Renal cortical epithelial cell (primary cell): ENCODE measurements around the gene CORIN. TPM values are rescaled to one million over a fixed set of nuclear protein-coding genes. Genes with fewer than 3 reads are reported as not detected.

Experiments used
- DNase-seq: peaks from one replicate; pipeline ENCODE4 v3.0.0-alpha.2; 2011; ENCODE audit warnings: low read depth
- total RNA-seq: library from RNA; depleted of rRNA; stranded (reverse); fragments of >200 nt; gene quantifications from 2 replicates; pipeline ENCODE4 v1.2.3, GENCODE V29; 2014

Gene CORIN
- total RNA-seq, result 0.15 TPM in 1 of 2 replicates, not detected in the other

DNA sequence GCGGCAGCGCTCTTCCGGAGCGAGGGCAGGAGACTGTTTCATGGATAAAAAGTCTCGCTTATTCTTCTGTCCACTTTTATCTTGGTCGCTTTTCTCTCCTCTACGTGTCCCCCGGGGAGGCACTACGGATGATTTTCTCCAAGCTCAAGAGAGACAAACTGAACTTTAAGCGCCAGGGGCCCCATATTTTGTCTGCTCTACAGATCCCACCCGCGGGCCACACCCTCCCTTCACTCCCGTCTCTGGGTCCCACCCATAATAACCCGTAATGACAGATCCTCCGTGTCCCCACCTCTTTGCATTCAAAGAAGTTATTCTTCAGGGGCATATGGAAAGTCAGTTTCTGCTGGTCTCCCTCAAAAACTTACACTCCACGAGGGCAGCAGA is at the start of gene CORIN:
CORIN (minus strand) TSS at position 160 of the 387 bp plus-strand sequence; CDS start at position 42, 118 bp downstream.
- DNase-seq, result no peak

GRCh38 chr4:47882228-47882627 is 44.4 kb upstream of the CORIN start:
- no peak for DNase-seq

DNA sequence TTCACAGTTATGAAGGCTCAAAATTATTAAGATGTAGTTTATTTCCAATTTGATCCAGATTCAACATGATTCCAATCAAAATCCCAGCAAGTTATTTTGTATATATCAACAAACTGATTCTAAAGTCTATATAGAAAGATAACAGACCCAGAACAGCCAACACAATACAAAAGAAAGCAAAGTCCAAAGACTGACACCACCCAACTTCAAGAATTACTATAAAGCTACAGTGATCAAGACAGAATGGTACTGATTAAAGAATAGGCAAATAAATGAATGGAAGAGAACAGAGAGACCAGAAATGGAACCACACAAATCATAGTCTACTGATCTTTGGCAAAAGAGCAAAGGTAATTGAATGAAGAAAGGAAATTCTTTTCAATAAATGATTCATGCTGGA is 41.6 kb upstream of the CORIN start:
- no peak for DNase-seq

- peak; percentile 4 for DNase-seq
Measured at GRCh38 chr4:47876784-47877546, 39.1 kb upstream of the CORIN start.

DNA sequence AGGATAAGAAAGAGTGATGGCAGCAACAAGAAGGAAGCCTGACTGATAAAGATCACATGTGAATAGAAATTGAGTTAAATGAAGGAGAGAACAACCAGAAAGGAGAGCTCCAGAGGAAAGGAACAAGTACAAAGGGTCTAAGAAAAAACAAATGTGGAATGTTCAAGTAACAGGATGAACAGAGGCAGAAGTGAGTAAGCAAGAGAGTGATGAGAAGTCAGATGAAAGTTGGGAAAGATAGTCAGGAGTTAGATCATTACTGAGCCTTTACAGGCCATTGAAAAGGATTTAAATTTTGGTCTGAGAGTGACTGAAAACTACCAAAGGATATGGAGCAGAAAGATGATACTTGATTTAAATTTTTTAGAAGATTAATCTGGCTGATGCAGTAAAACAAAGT is 38.4 kb upstream of the CORIN start:
- no peak for DNase-seq

- DNase-seq, result no peak
Measured at GRCh38 chr4:47873877-47874541, 36.1 kb upstream of the CORIN start.

GRCh38 chr4:47863486-47863885 is 25.6 kb upstream of the CORIN start:
- DNase-seq, result no peak

DNA sequence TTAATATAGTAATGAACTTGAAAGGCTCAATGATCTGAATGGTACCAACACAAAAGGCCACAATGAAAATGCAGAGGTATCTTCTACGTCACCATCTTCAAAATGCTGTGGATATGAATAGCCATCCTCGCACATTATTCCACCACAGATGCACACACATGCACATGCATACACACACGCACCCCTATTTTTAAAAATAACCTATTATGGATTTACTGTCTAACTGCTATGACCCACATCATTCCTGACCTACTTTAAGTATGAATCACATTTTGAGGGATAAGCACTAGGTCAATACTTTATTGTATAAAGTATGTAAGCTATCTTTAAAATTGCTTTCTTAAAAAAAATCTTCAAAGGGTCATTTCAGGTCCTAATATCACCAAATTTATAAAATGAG is 24.4 kb upstream of the CORIN start:
- DNase-seq, result no peak

- DNase-seq, result no peak
Measured at GRCh38 chr4:47860305-47860704, 22.4 kb upstream of the CORIN start.

- DNase-seq, result no peak
Measured at GRCh38 chr4:47858006-47858405, 20.1 kb upstream of the CORIN start.

DNA sequence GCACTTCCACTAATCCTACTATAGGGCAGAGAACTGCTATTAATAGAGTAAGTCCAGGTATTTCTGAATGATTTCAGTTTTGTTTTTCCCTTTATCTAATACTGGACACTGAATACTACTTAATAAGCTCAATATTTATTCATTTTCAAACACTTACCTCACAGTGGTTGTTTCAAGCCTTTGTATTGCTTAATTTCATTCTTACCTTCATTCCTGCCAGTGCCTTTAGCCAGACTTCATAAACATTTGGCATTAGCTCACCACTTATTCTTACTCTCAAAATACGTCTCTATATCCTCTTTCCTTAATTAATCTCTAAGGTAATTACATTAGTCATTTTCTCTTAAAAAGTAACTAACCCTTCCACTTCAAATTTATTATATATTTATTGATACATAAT is 18.8 kb upstream of the CORIN start:
- no peak for DNase-seq

DNA sequence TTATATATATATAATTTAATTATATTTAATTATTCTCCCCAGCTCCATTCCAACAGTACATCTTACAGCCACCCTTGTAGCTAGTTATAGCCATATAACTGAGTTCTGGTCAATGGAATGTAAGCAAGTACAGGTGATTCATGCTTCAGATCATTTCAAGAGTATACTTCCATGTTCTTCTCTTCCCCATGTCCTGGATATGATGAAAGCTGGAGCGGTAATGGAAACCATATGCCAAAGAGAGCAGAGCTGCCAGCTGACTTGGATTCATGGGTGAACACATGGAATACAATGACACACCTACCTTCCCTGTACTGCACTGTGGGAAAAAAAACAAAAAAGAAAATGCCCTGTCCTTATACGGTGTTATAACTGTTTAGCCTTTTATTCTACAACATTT is 17.5 kb upstream of the CORIN start:
- no peak for DNase-seq

DNA sequence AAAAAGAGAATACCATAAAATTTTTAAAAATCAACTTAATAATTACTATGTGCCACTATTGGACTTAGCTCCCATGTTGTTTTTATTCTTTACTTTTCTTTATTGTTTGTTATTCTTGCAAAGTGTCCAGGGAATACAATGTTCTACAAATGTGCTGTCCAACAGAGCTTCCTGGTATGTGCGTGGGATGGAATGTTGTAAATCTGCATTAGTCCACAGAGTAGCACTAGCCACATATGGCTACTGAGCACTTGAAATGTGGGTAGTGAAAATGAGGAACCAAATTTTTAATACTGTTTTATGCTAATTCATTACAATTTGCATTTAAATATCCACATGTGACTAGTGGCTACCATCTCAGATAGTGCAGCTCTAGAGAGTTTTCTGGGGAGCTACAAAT is 14.3 kb upstream of the CORIN start:
- peak; percentile 79 for DNase-seq

GRCh38 chr4:47849466-47849865 is 11.6 kb upstream of the CORIN start:
- DNase-seq, result no peak

- DNase-seq, result no peak
Measured at GRCh38 chr4:47848041-47848440, 10.2 kb upstream of the CORIN start.

DNA sequence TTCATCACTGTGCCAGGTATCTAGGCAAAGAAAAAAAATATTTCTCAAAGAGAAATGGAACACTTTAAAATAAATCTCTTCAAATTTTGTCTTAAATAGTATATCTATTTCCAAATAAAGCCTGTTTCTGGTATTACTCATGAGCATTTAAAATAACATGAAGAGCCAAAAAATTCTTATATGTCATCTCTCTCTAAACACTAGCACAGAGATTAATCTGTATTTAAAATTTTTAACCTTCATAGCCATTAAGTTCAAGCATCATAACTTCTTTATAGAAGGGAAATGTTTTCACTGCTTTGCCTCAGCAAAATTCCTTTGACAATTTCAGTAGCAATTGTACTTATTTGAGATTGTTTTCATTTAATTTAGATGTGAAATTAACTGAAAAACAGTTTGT is 5.1 kb upstream of the CORIN start:
- no peak for DNase-seq

DNA sequence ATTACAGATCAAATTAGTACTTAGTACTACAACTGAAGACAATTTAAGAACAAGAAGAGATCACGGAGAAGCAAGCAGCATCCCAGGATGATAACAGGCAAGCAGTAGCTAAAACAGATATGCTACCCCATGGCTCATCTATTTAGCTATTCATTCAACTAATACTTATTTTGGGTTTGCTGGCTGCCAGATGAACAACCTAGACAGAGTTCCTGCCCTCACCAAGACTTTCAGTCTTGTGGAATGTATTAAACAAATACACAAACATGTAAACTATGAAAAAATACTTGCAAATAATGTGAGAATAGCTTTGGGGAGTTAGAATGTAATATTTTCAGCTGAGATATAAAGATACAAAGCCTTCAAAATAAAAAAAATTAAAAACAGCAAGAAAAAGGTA is 2.4 kb upstream of the CORIN start:
- DNase-seq, result no peak

DNA sequence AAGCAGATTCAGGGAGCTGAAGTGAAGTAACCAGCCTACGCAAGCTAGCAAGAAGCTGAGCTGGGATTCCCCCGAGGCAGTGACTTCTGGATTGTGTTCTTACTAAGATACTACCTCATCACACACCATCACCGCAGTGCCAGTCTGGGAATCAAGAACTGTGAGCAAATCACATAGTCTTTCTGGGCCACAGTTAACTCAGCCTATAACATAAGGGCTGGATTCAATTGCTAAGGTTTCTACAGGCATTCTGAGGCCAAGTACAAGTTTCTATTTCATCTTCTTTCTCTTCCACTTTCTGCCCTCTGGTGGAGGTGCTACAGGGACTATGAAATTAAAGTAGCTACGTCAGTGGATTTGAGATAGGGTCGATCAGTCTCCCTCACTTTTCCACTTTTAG is 1.4 kb upstream of the CORIN start:
- peak; percentile 20 for DNase-seq

- DNase-seq, result no peak
Measured at GRCh38 chr4:47838445-47838844, 578 bp upstream of the CORIN start.

- peak; percentile 11 for DNase-seq
Measured at GRCh38 chr4:47837094-47837907, 566 bp downstream of the CORIN start.

DNA sequence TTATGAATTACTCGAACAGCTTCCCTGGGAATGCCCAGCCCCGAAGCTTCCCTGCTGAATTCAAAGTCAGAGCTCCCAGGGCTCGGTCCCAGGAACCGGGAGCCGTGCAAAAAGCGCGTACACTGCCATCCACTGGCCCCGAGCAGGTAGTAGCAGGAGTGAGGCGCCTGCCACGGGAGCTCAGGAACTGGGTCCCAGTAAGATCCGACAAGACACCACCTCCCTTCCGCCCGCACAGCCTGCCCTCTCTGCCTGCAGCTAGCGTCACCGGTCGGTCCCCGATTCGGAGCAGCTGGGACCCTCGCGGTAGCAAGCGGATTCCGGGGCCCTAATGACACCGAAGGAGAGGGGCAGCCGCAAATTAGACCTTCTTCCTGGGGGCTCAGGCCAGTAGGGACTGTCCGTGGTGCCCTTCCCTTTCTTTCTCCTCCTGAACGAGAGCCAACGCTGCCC is 1.2 kb downstream of the CORIN start:
- DNase-seq, result peak; percentile 67

DNA sequence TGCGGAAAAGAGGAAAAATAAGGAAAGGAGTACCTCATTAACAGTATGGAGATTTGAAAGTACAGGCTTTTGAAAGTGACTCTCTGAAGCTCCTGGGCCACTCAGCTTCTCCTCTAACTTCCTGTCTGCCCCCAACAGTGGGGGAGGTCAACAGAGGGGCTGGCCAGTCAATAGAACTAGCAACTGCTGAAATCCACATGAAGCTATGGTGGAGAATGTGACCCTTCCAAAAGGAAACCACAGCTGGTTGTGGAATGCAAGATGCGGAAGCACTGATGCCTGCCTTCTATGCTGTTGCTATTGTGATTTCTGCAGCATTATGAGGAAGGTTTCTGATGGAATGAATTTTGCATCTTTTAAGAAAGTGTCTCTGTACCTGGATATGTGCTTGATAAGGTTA is 2.4 kb downstream of the CORIN start:
- DNase-seq, result peak; percentile 28
